Gastroesophageal sphincter (tissue), 3 donors: Measurements from ENCODE around the gene PASD1.
A peak's percentile ranks its signal among the peaks of the same experiment; 100 is the strongest.

ENCODE experiments used
- EP300 ChIP-seq: sonication (generic); formaldehyde crosslinking; IDR thresholded peaks from one replicate; pipeline ENCODE4 v1.6.1; 2017; ENCODE audit warnings: antibody characterized with exemption, mild to moderate bottlenecking
- POLR2A ChIP-seq, 2 donors: fragments of 450-650 bp; IDR thresholded peaks; one replicate each; pipeline ENCODE4 v1.6.1; 2017; ENCODE audit warnings: antibody characterized with exemption in 2 of 2, mild to moderate bottlenecking in 2 of 2, moderate library complexity in 1 of 2
- POLR2AphosphoS5 ChIP-seq: sonication (generic); formaldehyde crosslinking; IDR thresholded peaks from one replicate; pipeline ENCODE4 v1.6.1; 2017; ENCODE audit warnings: antibody characterized with exemption
- TF ChIP-seq, protein P1 (sequence below), 4 experiments: fragments of 200-600 bp in 2 of 4; fragments of 450-650 bp in 2 of 4; sonication (generic) in 1 of 4; IDR thresholded peaks; one replicate each; pipeline ENCODE4 v1.5.1; 2017 to 2019; ENCODE audit warnings: antibody characterized with exemption in 4 of 4, mild to moderate bottlenecking in 2 of 4, moderate library complexity in 2 of 4

DNA sequence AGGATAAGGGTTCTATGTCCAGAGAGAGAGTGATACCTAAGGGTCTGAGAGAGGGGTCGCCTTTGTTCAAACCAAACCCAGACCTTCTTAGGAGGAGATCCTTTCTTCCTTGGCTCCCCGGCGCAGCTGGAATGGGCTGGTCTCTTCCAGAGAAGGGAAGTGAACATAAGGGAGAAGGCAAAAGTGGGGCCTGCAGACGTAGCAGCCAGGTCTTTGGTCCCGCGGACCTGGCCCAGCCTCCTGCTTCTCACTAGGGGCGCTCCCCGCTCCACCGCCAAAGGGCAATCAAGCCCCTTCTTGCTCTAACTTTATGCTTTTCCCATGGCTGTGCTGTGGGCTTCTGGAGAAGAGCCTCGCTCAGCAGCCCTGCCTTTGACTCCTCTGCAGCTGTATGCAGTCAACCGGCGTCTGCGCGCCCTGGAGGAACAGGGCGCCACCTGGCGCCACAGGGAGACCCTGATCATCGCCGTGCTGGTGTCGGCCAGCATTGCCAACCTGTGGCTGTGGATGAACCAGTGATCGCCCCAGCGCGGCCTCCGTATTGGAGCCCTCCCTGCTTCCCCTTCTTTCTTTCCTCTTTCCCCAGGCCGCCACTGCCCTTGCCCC lies 158.9 kb downstream of the PASD1 start:
- TF ChIP-seq POLR2A (IDR thresholded peaks at IDR 0.05) (no peak), POLR2AphosphoS5 (no peak), EP300 (no peak)
- TF ChIP-seq, protein P1, sequence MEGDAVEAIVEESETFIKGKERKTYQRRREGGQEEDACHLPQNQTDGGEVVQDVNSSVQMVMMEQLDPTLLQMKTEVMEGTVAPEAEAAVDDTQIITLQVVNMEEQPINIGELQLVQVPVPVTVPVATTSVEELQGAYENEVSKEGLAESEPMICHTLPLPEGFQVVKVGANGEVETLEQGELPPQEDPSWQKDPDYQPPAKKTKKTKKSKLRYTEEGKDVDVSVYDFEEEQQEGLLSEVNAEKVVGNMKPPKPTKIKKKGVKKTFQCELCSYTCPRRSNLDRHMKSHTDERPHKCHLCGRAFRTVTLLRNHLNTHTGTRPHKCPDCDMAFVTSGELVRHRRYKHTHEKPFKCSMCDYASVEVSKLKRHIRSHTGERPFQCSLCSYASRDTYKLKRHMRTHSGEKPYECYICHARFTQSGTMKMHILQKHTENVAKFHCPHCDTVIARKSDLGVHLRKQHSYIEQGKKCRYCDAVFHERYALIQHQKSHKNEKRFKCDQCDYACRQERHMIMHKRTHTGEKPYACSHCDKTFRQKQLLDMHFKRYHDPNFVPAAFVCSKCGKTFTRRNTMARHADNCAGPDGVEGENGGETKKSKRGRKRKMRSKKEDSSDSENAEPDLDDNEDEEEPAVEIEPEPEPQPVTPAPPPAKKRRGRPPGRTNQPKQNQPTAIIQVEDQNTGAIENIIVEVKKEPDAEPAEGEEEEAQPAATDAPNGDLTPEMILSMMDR (IDR thresholded peaks at IDR 0.05), result peak in 2 of 4 experiments; percentile 14 to 49
